HFFc6 (cell line): ENCODE measurements around the gene TBX21. TPM values are rescaled to one million over a fixed set of nuclear protein-coding genes. Genes with fewer than 3 reads are reported as not detected.

ENCODE experiments used
- DNase-seq: peaks from one replicate; pipeline ENCODE4 v3.0.0-alpha.2; 2018
- H3K27ac Mint-ChIP-seq: 2 replicates; pipeline ENCODE4 v1.8.0; 2020; ENCODE audit warnings: mild to moderate bottlenecking, mixed read lengths
- H3K27me3 Mint-ChIP-seq: 2 replicates; pipeline ENCODE4 v1.8.0; 2021; ENCODE audit warnings: mild to moderate bottlenecking, moderate library complexity, mixed read lengths; ENCODE audit not compliant: insufficient read depth
- H3K36me3 Mint-ChIP-seq: 2 replicates; pipeline ENCODE4 v1.8.0; 2021; ENCODE audit warnings: low read depth, mixed read lengths
- H3K4me1 Mint-ChIP-seq: 2 replicates; pipeline ENCODE4 v1.8.0; 2020; ENCODE audit warnings: low read depth, mixed read lengths
- H3K4me3 Mint-ChIP-seq: 2 replicates; pipeline ENCODE4 v1.8.0; 2020; ENCODE audit warnings: mild to moderate bottlenecking, moderate library complexity, mixed read lengths
- H3K9me3 Mint-ChIP-seq: 2 replicates; pipeline ENCODE4 v1.8.0; 2020; ENCODE audit warnings: mild to moderate bottlenecking, mixed read lengths
- CTCF ChIP-seq: fragments of 200-600 bp; sonication (generic); IDR thresholded peaks from 2 replicates; pipeline ENCODE4 v1.5.0; 2021; ENCODE audit warnings: antibody characterized with exemption, mild to moderate bottlenecking
- total RNA-seq, 6 experiments: library from RNA; stranded (reverse); fragmentation: NEBNext Ultra II Directional; extraction: Animal tissue kit (Norgen Biotek cat#: 25700); gene quantifications; 2 replicates in 1 of 6; 3 replicates in 5 of 6; pipeline ENCODE4 v1.2.3, GENCODE V29; 2021

The TBX21 gene
- total RNA-seq, 6 experiments from 2014 or later = not detected

- Mint-ChIP-seq H3K27me3 (peaks cover 78% of the 10 kb centered on the region), H3K4me3 (no peak overlapping the region), H3K9me3 (no peaks in the 10 kb centered on the region), H3K36me3 (no peaks in the 10 kb centered on the region), H3K4me1 (no peaks in the 10 kb centered on the region), H3K27ac (no peak overlapping the region)
- TF ChIP-seq CTCF = no peak
- DNase-seq = no peak
These were observed 5.4 kb upstream of the TBX21 start for GRCh38 chr17:47727704-47728036.

- Mint-ChIP-seq H3K4me1 (no peaks in the 10 kb centered on the region), H3K36me3 (no peaks in the 10 kb centered on the region), H3K27ac (no peak overlapping the region), H3K4me3 (no peak overlapping the region), H3K9me3 (no peaks in the 10 kb centered on the region), H3K27me3 (peaks cover 76% of the 10 kb centered on the region)
- no peak for TF ChIP-seq CTCF
- DNase-seq = no peak
These were observed 4.7 kb upstream of the TBX21 start for GRCh38 chr17:47728214-47728877.

- TF ChIP-seq CTCF = no peak
These were observed 3.6 kb upstream of the TBX21 start for GRCh38 chr17:47729476-47729875.

GRCh38 chr17:47730681-47731080, 2.4 kb upstream of the TBX21 start:
- Mint-ChIP-seq H3K9me3 (no peaks in the 10 kb centered on the region), H3K27ac (no peak overlapping the region), H3K4me1 (no peaks in the 10 kb centered on the region), H3K27me3 (peaks cover 72% of the 10 kb centered on the region), H3K36me3 (no peaks in the 10 kb centered on the region; the same call in 1 of the 2 replicates), H3K4me3 (no peak overlapping the region)
- no peak for DNase-seq
- TF ChIP-seq CTCF = no peak

More at GRCh38 chr17:47729476-47729875, 3.6 kb upstream of the TBX21 start:
- H3K36me3 Mint-ChIP-seq = no peaks in the 10 kb centered on the region; the same call in 1 of the 2 replicates
- no peaks in the 10 kb centered on the region for H3K4me1 Mint-ChIP-seq
- H3K4me3 Mint-ChIP-seq = no peak overlapping the region
- no peak for DNase-seq
- no peak overlapping the region for H3K27ac Mint-ChIP-seq
- H3K27me3 Mint-ChIP-seq = peaks cover 74% of the 10 kb centered on the region
- no peaks in the 10 kb centered on the region for H3K9me3 Mint-ChIP-seq

GRCh38 chr17:47731396-47731795, 1.6 kb upstream of the TBX21 start:
- Mint-ChIP-seq H3K4me1 (no peaks in the 10 kb centered on the region), H3K9me3 (no peaks in the 10 kb centered on the region), H3K36me3 (no peaks in the 10 kb centered on the region; the same call in 1 of the 2 replicates), H3K27ac (no peak overlapping the region), H3K27me3 (peaks cover 67% of the 10 kb centered on the region), H3K4me3 (no peak overlapping the region)
- DNase-seq = no peak
- TF ChIP-seq CTCF = no peak
